Spleen (tissue), 11 donors: ENCODE measurements around the gene BDNF. TPM values are rescaled to one million over a fixed set of nuclear protein-coding genes. Genes with fewer than 3 reads are reported as not detected.

Experiments
- DNase-seq: peaks from one replicate; pipeline ENCODE4 v3.0.0-alpha.2; 2020
- H3K27ac ChIP-seq, 8 donors: fragments of 200-600 bp; sonication (generic) in 7 of 8; 1 replicate in 4 of 8; 2 replicates in 4 of 8; pipeline versions ENCODE4 v1.5.0 to v1.8.0; 2016 to 2021; ENCODE audit warnings: inconsistent platforms in 4 of 8, mild to moderate bottlenecking in 4 of 8, moderate library complexity in 1 of 8
- H3K27me3 ChIP-seq, 7 donors: fragments of 200-600 bp; sonication (generic) in 6 of 7; replicated peaks in 1 of 7; 1 replicate in 4 of 7; 2 replicates in 3 of 7; pipeline versions ENCODE4 v1.5.0 to v1.8.0; 2016 to 2021; ENCODE audit warnings: inconsistent platforms in 3 of 7, mild to moderate bottlenecking in 1 of 7
- H3K36me3 ChIP-seq, 6 donors: fragments of 200-600 bp; sonication (generic) in 5 of 6; 1 replicate in 4 of 6; 2 replicates in 2 of 6; pipeline versions ENCODE4 v1.5.0 to v1.8.0; 2016 to 2021; ENCODE audit warnings: inconsistent platforms in 2 of 6
- H3K4me1 ChIP-seq, 6 donors: fragments of 200-600 bp; sonication (generic) in 5 of 6; 1 replicate in 3 of 6; 2 replicates in 3 of 6; pipeline versions ENCODE4 v1.5.0 to v1.8.0; 2016 to 2021; ENCODE audit warnings: inconsistent platforms in 3 of 6
- H3K4me3 ChIP-seq, 8 donors: fragments of 200-600 bp; sonication (generic) in 7 of 8; 1 replicate in 4 of 8; 2 replicates in 4 of 8; pipeline versions ENCODE4 v1.5.0 to v1.8.0; 2016 to 2021; ENCODE audit warnings: inconsistent platforms in 4 of 8, mild to moderate bottlenecking in 4 of 8, moderate library complexity in 2 of 8
- H3K9me3 ChIP-seq, 8 donors: fragments of 200-600 bp; sonication (generic) in 7 of 8; 1 replicate in 4 of 8; 2 replicates in 4 of 8; pipeline versions ENCODE4 v1.5.0 to v1.8.0; 2016 to 2021; ENCODE audit warnings: inconsistent platforms in 4 of 8
- CTCF ChIP-seq, 11 experiments: fragments of 200-600 bp in 7 of 11; fragments of 450-650 bp in 4 of 11; sonication (generic) in 4 of 11; IDR thresholded peaks in 8 of 11; conservative IDR thresholded peaks in 3 of 11; 1 replicate in 7 of 11; 2 replicates in 4 of 11; pipeline versions ENCODE4 v1.4.0 to v1.8.0; 2016 to 2021; ENCODE audit warnings: antibody characterized with exemption in 11 of 11, inconsistent platforms in 4 of 11, mild to moderate bottlenecking in 1 of 11
- POLR2A ChIP-seq, 3 donors: fragments of 450-650 bp; IDR thresholded peaks; one replicate each; pipeline ENCODE4 v1.5.1; 2017; ENCODE audit warnings: antibody characterized with exemption in 3 of 3, mild to moderate bottlenecking in 1 of 3
- POLR2AphosphoS5 ChIP-seq, 3 donors: sonication (generic); formaldehyde crosslinking; IDR thresholded peaks; one replicate each; pipeline ENCODE4 v1.5.1; 2017; ENCODE audit warnings: antibody characterized with exemption in 3 of 3
- WGBS, 5 donors: extraction: QIAGEN DNeasy Blood & Tissue Kit in 3 of 5; methylation state at CpG; one replicate each; pipeline versions ENCODE4 v1.1.5 to v1.1.7; 2013 to 2018; 5-methylcytosine and 5-hydroxymethylcytosine counted together
- intact Hi-C: fragments of 100-400 bp; cut with DNase I; formaldehyde crosslinking; loops from one replicate; pipeline ENCODE4 v1.15.0; 2023; ENCODE audit warnings: low total_unique reads
- polyA plus RNA-seq, 3 donors: library from polyadenylated mRNA; stranded (reverse); fragments of 200-250 nt; gene quantifications; one replicate each; pipeline ENCODE4 v1.2.1, GENCODE V29; 2013
- total RNA-seq, 7 donors: library from RNA; depleted of rRNA in 3 of 7; stranded (reverse); fragments of >200 nt in 3 of 7; fragmentation: NEBNext Ultra II Directional in 4 of 7; extraction: Animal tissue kit (Norgen Biotek cat#: 25700) in 4 of 7; gene quantifications; one replicate each; pipeline versions ENCODE4 v1.1.0 to v1.2.1, GENCODE V29; 2016 to 2021
- donor health status: healthy with polysubstance abuse.
- donor health status: DM: no; HTN: no; CAD: no; lungs with moderate emphysema.
- donor health status: DM: no; HTN: no; CAD: no.
- donor health status: Bipolar disorder and iron deficiency.
- donor health status: healthy.
- donor health status: DM: no; HTN: no; CAD: no.
- donor health status: DM: yes; HTN: yes; CAD: no.

Gene BDNF
- total and polyA plus RNA-seq, 10 donors = 0.02 to 0.29 (median 0.08) TPM; not detected in 2

DNA sequence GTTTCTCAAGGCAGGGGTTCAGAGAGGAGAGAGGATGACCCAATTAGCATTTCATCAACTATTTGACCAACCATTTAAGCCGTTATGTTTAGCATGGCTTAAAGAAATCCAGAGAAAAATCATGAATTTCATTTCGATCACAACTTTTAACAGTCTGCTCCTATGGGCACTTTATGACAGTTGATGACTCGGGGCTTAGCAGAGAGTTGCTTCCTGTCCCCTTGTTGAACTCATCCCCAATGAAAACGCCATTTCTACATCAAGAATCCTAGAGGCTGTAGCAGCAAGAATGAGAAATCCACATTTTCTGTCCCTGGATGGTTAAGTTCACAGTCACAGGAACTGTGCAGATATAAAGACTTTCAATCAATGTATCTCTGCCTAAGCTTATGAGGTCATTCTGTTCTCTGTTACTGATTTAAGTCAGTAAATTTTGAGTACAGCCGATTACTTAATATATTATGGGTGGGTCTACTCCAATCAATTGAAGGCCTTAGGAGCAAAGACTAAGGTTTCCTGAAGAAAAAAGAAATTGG lies 81.1 kb downstream of the BDNF start:
- intact Hi-C loops = no loop called here
- Histone ChIP-seq H3K4me1 (no peaks in the 10 kb centered on the region), H3K4me3 (no peak overlapping the region), H3K9me3 (no peaks in the 10 kb centered on the region), H3K36me3 (no peaks in the 10 kb centered on the region), H3K27ac (no peak overlapping the region), H3K27me3 (no peaks in the 10 kb centered on the region)
- no peak for TF ChIP-seq POLR2AphosphoS5 (IDR thresholded peaks at IDR 0.05)
- TF ChIP-seq CTCF (IDR thresholded peaks at IDR 0.05 in 8 of 11, conservative IDR thresholded peaks at IDR 0.05 in 3 of 11) = no peak
- TF ChIP-seq POLR2A (IDR thresholded peaks at IDR 0.05) = no peak
- no peak for DNase-seq
- WGBS, 5 donors = 64 to 77% (median 69%) methylated on average over 5 of the region's 5 CpGs

DNA sequence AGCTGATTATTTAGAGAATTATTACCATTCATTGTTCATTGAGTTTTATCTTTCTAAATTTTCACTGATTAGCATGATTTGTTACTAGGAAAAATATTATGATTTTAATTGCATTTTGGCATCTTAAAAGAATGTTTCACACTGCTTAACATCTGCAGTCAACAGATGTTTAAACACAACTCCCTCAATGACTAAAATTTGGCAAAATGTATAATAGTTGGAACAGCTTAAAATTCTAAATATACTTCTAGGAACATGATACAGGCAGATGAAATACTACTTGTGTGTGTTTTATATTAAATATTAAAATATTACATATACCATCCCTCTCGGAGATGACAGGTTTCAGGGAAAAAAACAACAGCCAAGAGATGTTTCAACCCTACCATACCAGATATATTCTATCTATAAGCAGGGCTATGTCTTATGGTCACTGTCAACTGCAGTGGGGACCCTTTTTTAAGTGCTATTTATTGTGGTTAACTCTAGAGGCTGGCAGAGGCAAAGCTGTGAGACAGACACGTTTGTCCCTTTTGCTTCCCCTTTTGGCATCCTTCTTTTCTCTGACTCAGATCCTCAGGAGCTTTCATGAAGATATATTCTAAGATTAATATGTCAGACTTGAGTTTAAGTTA lies 81.9 kb downstream of the BDNF start:
- H3K9me3 ChIP-seq = no peaks in the 10 kb centered on the region
- no peak for DNase-seq
- H3K4me3 ChIP-seq = no peak overlapping the region
- no peaks in the 10 kb centered on the region for H3K4me1 ChIP-seq
- no peaks in the 10 kb centered on the region for H3K27me3 ChIP-seq
- no peaks in the 10 kb centered on the region for H3K36me3 ChIP-seq
- H3K27ac ChIP-seq = no peak overlapping the region
- 47 to 52% (median 50%) methylated on average over 2 of the region's 2 CpGs for WGBS, 5 donors
- intact Hi-C loops = no loop called here
- TF ChIP-seq POLR2A (IDR thresholded peaks at IDR 0.05) (no peak), POLR2AphosphoS5 (IDR thresholded peaks at IDR 0.05) (no peak), CTCF (IDR thresholded peaks at IDR 0.05 in 8 of 11, conservative IDR thresholded peaks at IDR 0.05 in 3 of 11) (no peak)

DNA sequence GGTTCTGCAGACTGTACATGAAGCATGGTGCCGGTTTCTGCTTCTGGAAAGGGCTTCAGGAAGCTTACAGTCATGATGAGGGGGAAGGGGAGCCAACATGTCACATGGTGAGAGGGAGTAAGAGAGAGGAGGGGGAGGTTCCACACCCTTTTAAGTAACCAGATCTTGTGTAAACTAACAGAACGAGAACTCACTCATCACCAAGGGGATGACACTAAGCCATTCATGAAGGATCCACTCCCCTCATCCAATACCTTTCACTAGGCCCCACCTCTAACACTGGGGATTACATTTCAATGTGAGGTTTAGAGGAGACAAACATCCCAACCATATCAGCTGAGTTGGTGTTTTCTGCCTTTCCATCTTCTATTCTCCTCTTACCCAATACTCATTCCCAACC lies 83.5 kb downstream of the BDNF start:
- no peaks in the 10 kb centered on the region for H3K9me3 ChIP-seq
- H3K4me1 ChIP-seq = no peaks in the 10 kb centered on the region
- WGBS, 5 donors = 39 to 62% (median 48%) methylated on average over 2 of the region's 2 CpGs
- TF ChIP-seq POLR2A (IDR thresholded peaks at IDR 0.05) (no peak), CTCF (IDR thresholded peaks at IDR 0.05 in 8 of 11, conservative IDR thresholded peaks at IDR 0.05 in 3 of 11) (no peak), POLR2AphosphoS5 (IDR thresholded peaks at IDR 0.05) (no peak)
- no peaks in the 10 kb centered on the region for H3K27me3 ChIP-seq
- no peak for DNase-seq
- no peak overlapping the region for H3K27ac ChIP-seq
- no peak overlapping the region for H3K4me3 ChIP-seq
- no peaks in the 10 kb centered on the region for H3K36me3 ChIP-seq
- intact Hi-C loops = no loop called here

GRCh38 chr11:27615833-27616232 lies 84.4 kb downstream of the BDNF start:
- H3K4me1 ChIP-seq = no peaks in the 10 kb centered on the region
- no peaks in the 10 kb centered on the region for H3K36me3 ChIP-seq
- TF ChIP-seq POLR2AphosphoS5 (IDR thresholded peaks at IDR 0.05) = no peak
- no peak for TF ChIP-seq CTCF (IDR thresholded peaks at IDR 0.05 in 8 of 11, conservative IDR thresholded peaks at IDR 0.05 in 3 of 11)
- no peak for TF ChIP-seq POLR2A (IDR thresholded peaks at IDR 0.05)
- intact Hi-C loops = no loop called here
- DNase-seq = no peak
- H3K27me3 ChIP-seq = no peaks in the 10 kb centered on the region
- no peak overlapping the region for H3K4me3 ChIP-seq
- 83 to 91% (median 89%) methylated on average over 5 of the region's 5 CpGs for WGBS, 5 donors
- H3K9me3 ChIP-seq = no peaks in the 10 kb centered on the region
- H3K27ac ChIP-seq = no peak overlapping the region
